ENCODE results near the gene MATR3.

Gene MATR3

GRCh38 chr5:139376364-139376763 lies 82.8 kb downstream of the MATR3 start:
- DNase-seq (ENCODE audit: low read depth): no peak
- no peak overlapping the region for H3K4me3 ChIP-seq (ENCODE audit: control insufficient read depth, low read depth, low read length)
- TF ChIP-seq CTCF (IDR thresholded peaks at IDR 0.05; ENCODE audit: control insufficient read depth, insufficient read depth, low read depth, low read length, missing control alignments): no peak

- no peak overlapping the region for H3K4me3 ChIP-seq (ENCODE audit: control insufficient read depth, low read depth, low read length)
- no peak for TF ChIP-seq CTCF (IDR thresholded peaks at IDR 0.05; ENCODE audit: control insufficient read depth, insufficient read depth, low read depth, low read length, missing control alignments)
- no peak for DNase-seq (ENCODE audit: low read depth)
These were observed 83.7 kb downstream of the MATR3 start for GRCh38 chr5:139377226-139377625.

- no peak overlapping the region for H3K4me3 ChIP-seq (ENCODE audit: control insufficient read depth, low read depth, low read length)
- DNase-seq (ENCODE audit: low read depth): no peak
- no peak for TF ChIP-seq CTCF (IDR thresholded peaks at IDR 0.05; ENCODE audit: control insufficient read depth, insufficient read depth, low read depth, low read length, missing control alignments)
These were observed 84.7 kb downstream of the MATR3 start for GRCh38 chr5:139378101-139378825.

GRCh38 chr5:139378941-139379361 lies 85.4 kb downstream of the MATR3 start:
- TF ChIP-seq CTCF (IDR thresholded peaks at IDR 0.05; ENCODE audit: control insufficient read depth, insufficient read depth, low read depth, low read length, missing control alignments): no peak
- H3K4me3 ChIP-seq (ENCODE audit: control insufficient read depth, low read depth, low read length): no peak overlapping the region
- no peak for DNase-seq (ENCODE audit: low read depth)

- H3K4me3 ChIP-seq (ENCODE audit: control insufficient read depth, low read depth, low read length): no peak overlapping the region
- DNase-seq (ENCODE audit: low read depth): no peak
- no peak for TF ChIP-seq CTCF (IDR thresholded peaks at IDR 0.05; ENCODE audit: control insufficient read depth, insufficient read depth, low read depth, low read length, missing control alignments)
These were observed 86.3 kb downstream of the MATR3 start for GRCh38 chr5:139379626-139380449.

Data from AG09309 (cell line).